GM19035 (cell line): ENCODE data around the gene STPG2.

ENCODE experiments used
- ATAC-seq: cut with Tn5 transposase; IDR thresholded peaks from one replicate; pipeline ENCODE4 v1.9.1; 2021; ENCODE audit not compliant: unreplicated experiment

Gene STPG2

GRCh38 chr4:97525236-97525635, 618.0 kb downstream of the STPG2 start:
- no peak for ATAC-seq

- no peak for ATAC-seq
These were observed 625.3 kb downstream of the STPG2 start for GRCh38 chr4:97517939-97518338.

GRCh38 chr4:97513917-97514316, 629.4 kb downstream of the STPG2 start:
- no peak for ATAC-seq
